ENCODE measurements around the gene KATNA1. TPM values are rescaled to one million over a fixed set of nuclear protein-coding genes. Genes with fewer than 3 reads are reported as not detected.

The KATNA1 gene
- total RNA-seq: 1 to 10 TPM; 4.3 to 8.8 TPM

- ATAC-seq (peak; percentile 97), DNase-seq (peak; percentile 90 to 92 (median 91))
- intact Hi-C loops (cut with DNase I): no loop called here
- Histone ChIP-seq H3K27me3 (no peaks in the 10 kb centered on the region), H3K9me3 (no peaks in the 10 kb centered on the region), H3K36me3 (replicated peaks in 1 of 2; ENCODE audit: insufficient read depth in 1 of 2, low read depth in 2 of 2) (no peaks in the 10 kb centered on the region), H3K4me3 (peak within 1 kb of the TSS; percentile 46 to 90), H3K4me1 (peaks cover 9% of the 10 kb centered on the region), H3K27ac (peak within 1 kb of the TSS; percentile 75 to 95 (median 88))
- TF ChIP-seq CTCF (IDR thresholded peaks at IDR 0.05) (peak in 3 of 7 experiments; percentile 8 to 29 (median 26)), POLR2A (IDR thresholded peaks at IDR 0.05) (peak; percentile 78 to 91 (median 91))
- 0% methylated on average over 27 to 48 of the region's 69 CpGs for WGBS, 2 donors
Measured at GRCh38 chr6:149648148-149649145, at the start of gene KATNA1. KATNA1 (minus strand) TSS chr6:149648714; CDS start chr6:149638547, 10,167 bp downstream.

- intact Hi-C loops (cut with DNase I): no loop called here
- no peaks in the 10 kb centered on the region for H3K27me3 ChIP-seq
- 94 to 98% methylated on average over 2 of the region's 2 CpGs for WGBS, 2 donors
- H3K4me3 ChIP-seq: no peak overlapping the region
- H3K27ac ChIP-seq: no peak overlapping the region
- H3K4me1 ChIP-seq: no peaks in the 10 kb centered on the region
- DNase-seq: no peak
- ATAC-seq: no peak
- no peaks in the 10 kb centered on the region for H3K36me3 ChIP-seq (replicated peaks in 1 of 2; ENCODE audit: insufficient read depth in 1 of 2, low read depth in 2 of 2)
- no peak for TF ChIP-seq POLR2A (IDR thresholded peaks at IDR 0.05)
- TF ChIP-seq CTCF (IDR thresholded peaks at IDR 0.05): no peak
- H3K9me3 ChIP-seq: no peaks in the 10 kb centered on the region
Measured at GRCh38 chr6:149698175-149698574, 49.7 kb upstream of the KATNA1 start.

GRCh38 chr6:149696901-149697300 is 48.4 kb upstream of the KATNA1 start:
- H3K27me3 ChIP-seq: no peaks in the 10 kb centered on the region
- H3K4me3 ChIP-seq: no peak overlapping the region
- TF ChIP-seq POLR2A (IDR thresholded peaks at IDR 0.05) (no peak), CTCF (IDR thresholded peaks at IDR 0.05) (no peak)
- H3K36me3 ChIP-seq (replicated peaks in 1 of 2; ENCODE audit: insufficient read depth in 1 of 2, low read depth in 2 of 2): no peaks in the 10 kb centered on the region
- no peaks in the 10 kb centered on the region for H3K4me1 ChIP-seq
- H3K27ac ChIP-seq: no peak overlapping the region
- intact Hi-C loops (cut with DNase I): no loop called here
- WGBS, 2 donors: 45 to 53% methylated on average over 1 of the region's 1 CpG
- DNase-seq (no peak), ATAC-seq (no peak)
- H3K9me3 ChIP-seq: no peaks in the 10 kb centered on the region

- ATAC-seq (no peak), DNase-seq (no peak)
- H3K27ac ChIP-seq: no peak overlapping the region
- H3K4me3 ChIP-seq: no peak overlapping the region
- WGBS, 2 donors: 54 to 70% methylated on average over 2 of the region's 2 CpGs
- intact Hi-C loops (cut with DNase I): no loop called here
- TF ChIP-seq CTCF (IDR thresholded peaks at IDR 0.05): no peak
- TF ChIP-seq POLR2A (IDR thresholded peaks at IDR 0.05): no peak
- no peaks in the 10 kb centered on the region for H3K27me3 ChIP-seq
- H3K36me3 ChIP-seq (replicated peaks in 1 of 2; ENCODE audit: insufficient read depth in 1 of 2, low read depth in 2 of 2): no peaks in the 10 kb centered on the region
- H3K4me1 ChIP-seq: no peaks in the 10 kb centered on the region
- H3K9me3 ChIP-seq: no peaks in the 10 kb centered on the region
Measured at GRCh38 chr6:149694921-149695320, 46.4 kb upstream of the KATNA1 start.

Measured in body of pancreas (tissue), 4 donors.